RKO (cell line): Measurements from ENCODE around the gene KLC4.
A peak's percentile ranks its signal among the peaks of the same experiment; 100 is the strongest.
"Not testable (repeated sequence)": the region's sequence is repeated elsewhere in the genome, so short reads cannot be mapped to it uniquely, and the experiment has no call there.

Experiments
- DNase-seq: peaks from one replicate; pipeline ENCODE4 v3.0.0-alpha.2; 2016; ENCODE audit warnings: low spot score

KLC4 gene

DNA sequence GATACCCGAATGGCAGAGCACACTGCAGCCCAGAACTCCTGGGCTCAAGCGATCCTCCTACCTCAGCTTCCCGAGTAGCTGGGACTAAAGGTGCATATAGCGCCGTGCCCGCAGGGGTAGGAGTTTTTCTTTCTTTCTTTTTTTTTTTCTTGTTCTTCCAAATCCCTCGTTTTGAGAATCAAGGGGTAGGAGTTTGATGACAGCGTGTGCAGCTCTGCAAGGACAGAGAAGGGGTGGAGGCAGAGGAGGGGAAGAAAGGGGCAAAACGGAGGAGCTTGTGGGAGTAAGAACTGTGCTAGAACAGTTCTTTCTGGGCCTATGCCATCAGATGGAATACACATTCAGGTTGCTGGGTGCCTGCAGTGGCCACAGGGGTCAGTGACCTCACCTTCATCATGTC is 22.7 kb upstream of the KLC4 start:
- DNase-seq, result no peak

- no peak for DNase-seq
Measured at GRCh38 chr6:43037197-43037596, 22.2 kb upstream of the KLC4 start.

DNA sequence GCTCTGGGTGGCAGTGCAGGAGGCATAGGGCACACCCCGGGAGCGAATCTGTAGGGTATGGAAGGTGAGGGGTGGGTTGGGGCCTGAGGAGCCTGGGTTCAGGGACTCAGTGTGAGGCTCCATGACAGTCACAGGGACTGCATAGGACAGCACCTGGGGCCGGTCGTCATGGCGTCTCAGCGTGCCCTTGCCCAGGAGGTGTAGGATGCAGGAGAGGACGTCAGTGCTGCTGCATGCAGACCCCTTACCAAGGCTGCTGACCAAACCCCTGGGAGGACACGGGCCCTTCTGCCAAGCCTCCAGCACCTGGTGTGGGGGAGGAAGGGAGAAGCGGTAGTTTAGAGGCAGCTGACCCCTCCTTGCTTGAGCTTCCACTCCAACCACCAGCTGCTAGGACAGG is 21.7 kb upstream of the KLC4 start:
- DNase-seq, result no peak

DNA sequence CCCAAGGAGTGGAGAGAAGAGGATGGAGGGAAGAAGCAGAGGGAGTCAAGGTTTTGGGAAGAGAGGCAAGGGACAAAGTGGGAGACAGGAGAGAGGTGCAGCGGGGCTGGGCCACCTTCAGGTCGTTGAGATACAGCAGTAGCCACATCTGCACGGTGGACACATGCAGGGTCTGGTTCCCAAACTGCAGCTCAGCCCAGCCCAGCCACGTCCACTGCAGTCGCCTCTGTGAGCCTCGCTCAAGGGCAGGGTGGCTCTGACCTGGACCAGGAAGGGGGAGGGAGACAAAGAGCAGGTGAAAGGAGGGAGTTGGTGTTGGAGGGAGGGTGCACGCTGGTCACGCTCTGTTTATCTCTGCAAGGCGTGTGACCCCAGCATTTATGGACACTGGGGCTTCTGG is 20.7 kb upstream of the KLC4 start:
- no peak for DNase-seq

- no peak for DNase-seq
Measured at GRCh38 chr6:43040542-43041257, 18.7 kb upstream of the KLC4 start.

DNA sequence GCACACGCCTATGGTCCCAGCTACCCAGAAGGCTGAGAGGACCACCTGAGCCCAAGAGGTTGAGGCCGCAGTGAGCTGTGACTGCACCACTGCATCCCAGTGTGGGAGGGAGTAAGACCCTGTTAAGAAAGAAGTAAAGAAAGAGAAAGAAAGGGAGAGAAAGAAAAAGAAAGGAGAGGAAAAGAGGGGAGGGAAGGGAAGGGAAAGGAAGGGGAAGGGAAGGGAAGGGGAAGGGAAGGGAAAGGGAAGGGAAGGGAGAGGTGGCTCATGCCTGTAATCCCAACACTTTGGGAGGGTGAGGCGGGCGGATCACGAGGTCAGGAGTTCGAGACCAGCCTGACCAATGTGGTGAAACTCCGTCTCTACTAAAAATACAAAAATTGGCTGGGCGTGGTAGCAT is 18.0 kb upstream of the KLC4 start:
- not testable (repeated sequence) for DNase-seq

GRCh38 chr6:43043310-43043709 is 16.1 kb upstream of the KLC4 start:
- DNase-seq, result no peak

DNA sequence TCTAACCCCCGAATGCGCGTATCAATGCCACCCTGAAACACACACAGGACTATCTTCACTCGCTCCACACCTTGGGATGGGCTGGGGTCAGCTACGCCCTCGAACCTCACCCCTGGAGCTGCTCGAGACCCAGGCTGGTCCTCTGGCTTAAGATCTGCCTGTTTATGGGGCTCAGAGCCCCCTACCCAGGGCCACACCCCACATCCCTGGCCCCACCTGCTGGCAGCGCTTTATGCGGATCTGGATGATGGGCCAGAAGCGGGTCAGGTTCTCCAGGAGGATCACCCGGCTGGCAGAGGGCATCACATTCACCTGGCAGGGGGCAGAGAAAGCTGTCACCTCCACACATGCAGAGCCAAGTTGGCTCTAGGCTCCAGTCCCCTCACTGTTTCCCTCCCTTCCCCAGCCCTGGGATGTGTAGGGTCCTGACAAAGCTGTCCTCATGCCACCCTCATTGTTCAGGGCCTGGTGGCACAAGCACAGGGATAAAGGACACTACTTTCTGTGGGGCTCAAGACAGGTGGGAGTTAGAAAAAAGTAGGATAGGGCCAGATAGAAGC is 14.0 kb upstream of the KLC4 start:
- no peak for DNase-seq

GRCh38 chr6:43047998-43048397 is 11.4 kb upstream of the KLC4 start:
- DNase-seq, result no peak

DNA sequence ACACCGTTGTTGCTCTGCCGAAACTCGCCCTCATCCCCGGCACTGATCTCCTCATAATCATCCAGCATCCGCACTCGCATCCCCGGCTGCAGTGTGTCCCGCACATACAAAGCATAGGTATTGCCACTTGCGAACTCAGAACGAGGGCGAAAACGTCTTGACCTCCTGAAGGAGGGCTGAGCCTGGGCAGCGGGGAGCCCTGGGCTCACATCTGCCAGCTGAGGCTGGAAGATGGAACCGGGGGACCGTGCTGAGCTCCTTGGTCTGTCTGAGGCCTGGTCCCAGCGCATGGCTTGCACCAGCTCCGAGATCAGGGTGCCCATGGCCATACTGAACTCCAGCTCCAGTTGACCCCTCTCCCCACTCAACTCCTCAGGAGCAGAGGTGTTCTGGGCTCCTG is 8.4 kb upstream of the KLC4 start:
- DNase-seq, result no peak

- DNase-seq, result no peak
Measured at GRCh38 chr6:43052225-43052841, 7.1 kb upstream of the KLC4 start.

DNA sequence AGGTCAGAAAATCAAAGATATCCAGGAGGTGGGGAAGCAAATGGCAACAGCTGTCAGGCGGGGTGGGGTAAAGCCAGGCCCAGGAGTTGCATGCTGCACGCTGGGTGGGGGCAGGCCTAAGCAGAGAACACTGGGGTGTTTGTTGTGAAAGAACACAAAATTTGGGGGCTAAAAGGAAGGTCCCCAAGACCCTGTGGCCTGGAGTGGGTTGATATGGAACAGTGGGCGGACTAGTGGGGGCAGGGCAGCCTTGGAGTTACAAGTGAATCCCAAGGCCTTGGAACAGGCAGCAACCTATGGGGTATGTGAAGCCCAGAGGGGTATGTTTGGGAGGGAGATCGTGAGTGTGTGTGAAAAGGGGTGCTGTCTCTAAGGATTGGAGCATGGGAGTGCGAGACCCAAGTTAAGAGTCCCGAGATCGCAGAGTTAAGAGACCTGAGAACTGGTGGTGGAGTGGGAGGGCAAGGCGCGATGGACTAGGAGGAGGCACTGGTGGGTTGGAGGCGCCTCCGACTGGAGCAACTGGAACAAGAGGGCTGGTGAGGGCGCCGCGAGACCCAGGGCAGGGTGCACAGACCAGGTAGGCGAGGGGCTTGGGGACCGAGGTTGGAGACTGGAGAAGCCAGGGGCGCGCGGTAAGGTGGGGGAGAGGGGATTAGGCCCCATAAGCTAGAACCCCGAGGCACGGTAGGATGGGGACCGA is 6.4 kb upstream of the KLC4 start:
- no peak for DNase-seq

GRCh38 chr6:43053545-43054205 is 5.8 kb upstream of the KLC4 start, which contains the start of gene CUL7:
Gene CUL7, minus strand, starts transcription at chr6:43053851. Its CDS starts 1,063 bp downstream, at chr6:43052788.
- DNase-seq, result peak; percentile 96

DNA sequence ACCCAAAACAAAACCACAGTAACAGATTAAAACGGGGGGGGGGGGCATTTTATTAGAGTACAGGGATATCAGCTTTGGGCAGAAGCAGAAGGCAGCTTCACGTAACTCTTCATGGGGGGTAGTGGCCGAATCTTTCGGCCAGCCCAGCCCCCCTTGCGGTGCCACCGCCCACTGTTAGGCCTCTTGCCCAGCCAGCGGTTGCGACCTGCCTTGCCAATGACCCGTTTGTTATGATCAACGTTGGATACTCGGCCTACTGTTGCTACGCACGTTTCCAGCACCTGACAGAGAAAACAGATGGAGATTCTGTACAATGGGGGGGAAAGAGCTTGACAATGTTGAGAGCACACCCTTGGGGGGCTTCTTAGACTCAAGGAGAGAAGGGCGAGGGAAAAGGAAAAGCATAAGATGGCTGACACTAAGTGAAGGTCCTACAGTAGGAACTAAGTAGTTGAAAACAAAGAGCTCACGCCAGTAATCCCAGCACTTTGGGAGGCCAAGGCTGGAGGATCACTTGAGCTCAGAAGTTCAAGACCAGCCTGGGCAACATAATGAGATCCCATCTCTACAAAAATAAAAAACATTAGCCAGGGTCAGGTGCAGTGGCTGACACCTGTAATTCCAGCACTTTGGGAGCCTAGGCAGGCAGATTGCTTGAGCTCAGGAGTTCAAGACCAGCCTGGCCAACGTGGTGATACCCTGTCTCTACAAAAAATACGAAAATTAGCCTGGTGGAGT is 5.1 kb upstream of the KLC4 start:
- no peak for DNase-seq

DNA sequence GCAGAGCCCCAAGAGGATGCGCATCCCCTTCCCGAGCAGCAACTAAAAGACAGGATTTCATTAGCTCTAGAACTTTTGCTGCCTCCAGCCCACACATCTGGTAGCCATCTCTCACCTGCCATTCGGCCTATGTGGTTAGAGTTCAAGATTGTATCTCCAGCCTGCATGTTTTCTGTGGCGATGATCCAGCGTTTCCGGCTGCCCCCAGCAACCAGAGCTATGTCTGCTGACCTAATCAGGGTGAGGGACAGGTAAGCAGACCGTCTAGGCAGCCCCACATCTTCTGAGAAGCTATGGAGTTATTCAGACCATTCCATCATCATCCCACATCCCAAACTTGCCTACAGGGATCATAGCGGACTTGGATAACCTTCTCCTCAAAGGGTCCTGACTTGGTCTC is 3.5 kb upstream of the KLC4 start:
- no peak for DNase-seq

DNA sequence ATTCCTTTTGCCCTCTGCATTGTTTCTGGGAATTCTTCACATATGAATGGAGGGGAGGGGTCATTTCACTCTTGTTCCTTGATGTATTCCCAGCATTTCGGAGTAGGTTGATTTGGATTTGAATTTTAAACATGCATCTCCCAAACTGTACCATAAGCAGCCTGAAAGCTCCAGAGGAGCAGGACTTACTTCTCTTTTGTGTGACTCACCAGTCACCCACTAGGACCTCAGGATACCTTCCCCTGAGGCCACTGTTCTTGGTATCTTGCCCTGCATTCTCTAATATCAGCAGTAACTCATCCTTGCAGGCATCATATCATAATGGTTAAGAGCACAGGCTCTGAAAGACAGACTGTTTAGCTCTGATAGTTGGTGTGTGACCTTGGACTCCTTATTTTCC is 900 bp upstream of the KLC4 start:
- DNase-seq, result peak; percentile 47

DNA sequence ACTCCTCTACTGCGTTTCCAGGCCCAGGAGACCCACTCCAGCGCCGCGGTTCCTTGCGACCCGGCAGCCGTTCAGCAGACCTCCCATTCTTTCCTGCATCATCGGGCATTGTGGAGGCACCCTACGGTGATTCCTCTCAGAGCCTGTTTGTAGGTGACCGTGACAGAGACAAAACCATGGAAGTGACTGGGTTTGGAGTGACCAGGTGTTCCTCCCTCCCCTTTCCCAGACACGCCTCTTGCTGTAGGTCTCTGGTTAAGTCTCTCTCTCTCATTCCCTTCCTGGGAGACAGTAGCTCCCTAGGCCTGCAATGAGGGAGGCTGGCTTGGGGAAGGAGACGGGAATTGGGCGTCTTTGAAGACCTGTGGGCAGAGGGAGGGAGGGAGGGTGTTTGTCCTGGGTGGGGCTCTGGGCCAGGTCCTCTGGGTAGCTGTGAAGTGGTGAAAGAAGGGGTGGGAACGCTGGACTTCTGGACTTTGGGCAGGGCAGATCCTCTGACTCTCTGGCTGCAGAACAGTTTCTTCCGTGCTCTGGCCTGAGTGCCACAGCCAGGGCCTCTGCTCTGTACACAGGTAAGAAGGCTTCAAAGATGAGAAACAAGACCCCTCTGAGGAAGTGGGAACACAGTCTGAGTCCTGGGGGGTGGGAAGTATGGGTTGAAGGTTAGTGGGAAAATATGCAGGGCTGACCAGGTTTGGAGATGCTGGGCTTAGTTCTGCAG is 763 bp downstream of the KLC4 start:
- DNase-seq, result peak; percentile 32

DNA sequence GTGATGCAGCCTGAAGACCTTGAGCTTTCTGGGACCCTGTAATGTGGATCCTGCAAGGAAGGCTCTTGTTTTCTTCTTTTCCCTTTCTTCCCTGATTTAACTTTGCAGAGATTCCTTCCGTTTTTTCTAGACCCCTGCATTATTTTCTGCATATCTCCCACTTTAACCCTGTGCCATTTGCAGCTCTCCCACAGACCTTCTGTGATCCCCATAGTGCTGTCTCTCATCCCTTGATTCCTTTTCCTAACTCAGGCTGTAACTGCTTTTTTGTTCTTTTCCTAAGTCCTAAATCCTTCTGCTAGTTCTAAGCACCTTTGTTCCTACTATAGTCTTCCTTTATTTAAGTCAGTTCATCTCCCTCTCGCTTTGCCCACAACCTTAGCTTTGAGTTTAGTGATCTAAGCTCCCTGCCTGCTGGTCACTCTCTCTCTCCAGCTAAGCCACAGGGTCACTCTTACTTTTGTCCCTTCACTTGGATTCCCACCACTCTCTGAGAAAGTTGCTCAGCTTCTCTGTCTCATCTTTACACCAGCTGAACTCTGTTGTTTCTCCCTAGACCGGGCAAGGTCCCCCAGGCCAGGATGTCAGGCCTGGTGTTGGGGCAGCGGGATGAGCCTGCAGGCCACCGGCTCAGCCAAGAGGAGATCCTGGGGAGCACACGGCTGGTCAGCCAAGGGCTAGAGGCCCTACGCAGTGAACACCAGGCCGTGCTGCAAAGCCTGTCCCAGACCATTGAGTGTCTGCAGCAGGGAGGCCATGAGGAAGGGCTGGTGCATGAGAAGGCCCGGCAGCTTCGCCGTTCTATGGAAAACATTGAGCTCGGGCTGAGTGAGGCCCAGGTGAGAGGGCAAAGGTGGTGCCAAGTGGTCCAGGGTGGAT is 1.6 kb downstream of the KLC4 start:
- no peak for DNase-seq

DNA sequence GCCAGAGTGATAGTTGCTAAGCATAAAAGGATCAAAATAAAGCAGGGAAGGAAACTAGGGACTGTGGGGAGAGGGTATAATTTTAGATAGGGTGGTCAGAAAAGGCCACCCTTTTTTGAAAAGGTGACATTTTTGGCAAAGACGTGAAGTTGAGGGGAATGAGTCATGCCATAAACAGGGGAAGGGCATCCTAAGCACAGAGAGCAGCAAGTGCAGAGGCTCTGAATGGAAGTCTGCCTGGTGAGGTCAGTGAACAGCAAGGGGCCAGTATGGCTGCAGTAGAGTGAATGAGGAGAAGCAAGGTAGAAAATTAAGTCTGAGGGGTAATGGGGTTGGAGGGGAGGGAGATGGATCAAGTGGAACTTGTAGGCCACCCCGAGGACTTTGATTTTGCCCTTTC is 2.4 kb downstream of the KLC4 start:
- DNase-seq, result no peak

DNA sequence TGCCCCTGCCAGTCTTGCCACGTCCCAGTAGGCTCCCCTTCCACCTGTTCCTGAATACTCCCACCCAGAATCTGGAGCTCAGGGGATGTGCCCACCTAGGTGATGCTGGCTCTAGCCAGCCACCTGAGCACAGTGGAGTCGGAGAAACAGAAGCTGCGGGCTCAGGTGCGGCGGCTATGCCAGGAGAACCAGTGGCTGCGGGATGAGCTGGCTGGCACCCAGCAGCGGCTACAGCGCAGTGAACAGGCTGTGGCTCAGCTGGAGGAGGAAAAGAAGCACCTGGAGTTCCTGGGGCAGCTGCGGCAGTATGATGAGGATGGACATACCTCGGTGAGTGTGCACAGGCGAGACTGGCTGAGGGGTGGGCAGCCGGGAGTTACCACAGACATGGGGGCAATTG is 3.4 kb downstream of the KLC4 start:
- no peak for DNase-seq
